TTC549 (cell line): ENCODE data around the gene BRSK1.

Experiments used
- FAIRE-seq: peaks from 2 replicates; lab custom pipeline; 2012; peaks lifted over from hg19 to GRCh38; lab: Jason Lieb, UNC

BRSK1 gene

DNA sequence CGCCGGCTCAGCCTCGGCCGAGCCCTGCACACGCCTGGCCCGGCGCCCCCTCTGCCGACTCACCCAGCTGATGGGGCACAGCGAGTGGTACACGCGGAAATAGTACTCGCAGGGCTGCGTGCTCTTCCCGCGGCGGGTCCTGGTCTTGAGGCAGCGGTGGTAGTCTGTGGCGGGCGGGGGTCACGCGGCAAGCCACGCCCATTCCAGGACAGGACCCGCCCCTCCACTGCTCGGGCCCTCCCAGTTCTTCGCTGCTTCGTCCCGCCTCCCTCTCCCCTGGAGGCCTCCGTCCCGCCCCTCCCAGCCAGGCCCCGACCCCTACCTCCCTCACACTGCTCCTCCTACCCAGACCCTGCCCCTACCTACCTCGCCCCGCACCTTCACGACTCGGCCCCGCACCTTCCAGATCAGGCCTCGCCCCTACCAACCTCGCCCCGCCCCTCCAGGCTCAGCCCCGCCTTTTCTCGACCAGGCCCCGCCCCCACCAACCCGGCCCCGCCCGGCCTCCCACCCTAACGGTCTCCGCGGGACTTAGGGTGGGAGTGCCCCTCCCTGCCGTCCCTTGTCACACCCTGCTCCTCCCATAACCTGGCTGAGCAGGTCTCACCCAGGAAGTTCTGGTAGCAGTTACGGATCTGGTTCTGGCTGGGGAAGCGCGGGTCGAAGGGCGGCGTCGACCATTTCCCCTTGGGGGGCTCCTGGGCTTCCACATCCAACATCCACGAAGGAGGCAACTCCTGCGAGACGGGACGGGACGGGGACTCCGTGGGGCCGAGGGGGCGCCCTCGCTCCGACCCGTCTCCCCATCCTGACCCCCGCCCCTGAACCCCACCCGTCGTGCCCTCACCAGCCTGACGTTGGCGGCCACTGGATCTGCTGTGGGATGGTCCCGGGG is 70.3 kb downstream of the BRSK1 start:
- no peak for FAIRE-seq

DNA sequence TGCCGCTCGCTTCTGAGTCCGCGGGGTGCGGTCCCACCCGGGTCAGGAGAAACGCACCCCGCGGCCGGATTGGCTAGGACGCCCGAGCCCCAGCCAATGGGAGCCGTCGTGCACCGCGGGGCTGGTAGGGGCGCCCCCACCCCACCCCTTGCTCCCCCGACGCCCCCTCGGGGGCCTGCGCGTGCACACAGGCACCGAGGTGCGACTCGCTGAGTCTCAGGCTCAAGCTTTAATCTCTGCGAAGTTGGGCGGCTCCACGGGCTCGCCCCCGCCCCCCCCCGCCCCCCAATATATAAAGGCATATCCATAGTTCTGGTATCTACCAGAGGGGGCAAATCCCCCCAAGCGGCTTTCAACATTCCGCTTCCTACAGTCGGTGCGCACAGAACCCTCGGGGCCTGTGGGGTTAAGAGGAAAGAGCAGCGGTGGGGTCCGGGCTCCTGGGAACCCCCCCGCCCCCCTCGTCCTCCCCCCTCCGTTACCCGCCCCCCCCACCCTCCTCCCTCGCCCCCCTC is 71.0 kb downstream of the BRSK1 start, which contains the start of gene COX6B2:
TSS of gene COX6B2 (minus strand) at position 22 of the 515 bp plus-strand sequence. CDS start 198 bp downstream, outside the sequence.
- no peak for FAIRE-seq

DNA sequence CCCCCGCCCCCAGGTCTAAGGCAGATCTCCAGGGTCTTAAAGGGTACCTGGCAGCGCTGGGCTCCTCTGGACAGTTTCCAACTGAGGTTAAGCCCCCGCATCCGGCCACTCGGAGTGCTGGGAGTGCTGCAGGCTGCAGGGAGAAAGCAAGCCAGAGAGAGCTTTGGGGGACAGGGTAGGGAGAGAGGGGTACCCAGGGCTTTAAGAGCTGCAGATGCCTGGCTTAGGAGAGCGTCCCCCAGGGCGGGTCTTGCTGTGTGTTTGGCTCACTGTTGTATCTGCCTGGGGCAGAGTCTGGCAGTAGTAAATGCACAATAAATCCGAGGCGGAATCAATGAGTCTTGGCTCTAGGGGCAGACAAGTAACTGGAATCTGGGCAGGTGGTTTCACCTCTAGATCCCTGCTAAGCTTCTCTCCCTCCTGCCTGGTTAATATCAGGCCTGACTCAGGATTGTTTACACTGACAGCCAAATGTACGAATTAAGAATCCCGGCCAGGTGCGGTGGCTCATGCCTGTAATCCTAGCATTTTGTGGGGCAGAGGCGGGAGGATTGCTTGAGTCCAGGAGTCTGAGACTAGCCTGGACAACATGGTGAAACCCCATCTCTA is 71.5 kb downstream of the BRSK1 start:
- FAIRE-seq: no peak

DNA sequence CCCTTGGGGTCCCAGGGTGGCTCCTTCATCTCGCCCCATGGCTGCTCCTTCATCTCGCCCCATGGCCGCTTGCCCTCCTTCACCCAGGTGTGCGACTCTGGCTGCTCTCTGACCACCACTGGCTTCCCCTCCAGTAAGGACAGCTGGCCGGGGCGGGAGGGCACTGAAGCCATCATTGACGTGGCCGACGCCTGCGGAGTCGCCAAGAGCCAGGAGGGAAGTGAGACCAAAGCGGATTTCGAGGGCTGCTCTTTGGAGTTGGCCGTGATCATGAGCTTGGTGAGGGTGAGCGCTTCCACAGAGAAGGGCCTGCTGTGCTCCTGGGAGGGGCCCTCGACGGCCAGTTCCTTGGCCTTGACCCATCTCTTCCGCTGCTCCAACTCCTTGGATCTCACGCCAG is 74.7 kb downstream of the BRSK1 start:
- no peak for FAIRE-seq

DNA sequence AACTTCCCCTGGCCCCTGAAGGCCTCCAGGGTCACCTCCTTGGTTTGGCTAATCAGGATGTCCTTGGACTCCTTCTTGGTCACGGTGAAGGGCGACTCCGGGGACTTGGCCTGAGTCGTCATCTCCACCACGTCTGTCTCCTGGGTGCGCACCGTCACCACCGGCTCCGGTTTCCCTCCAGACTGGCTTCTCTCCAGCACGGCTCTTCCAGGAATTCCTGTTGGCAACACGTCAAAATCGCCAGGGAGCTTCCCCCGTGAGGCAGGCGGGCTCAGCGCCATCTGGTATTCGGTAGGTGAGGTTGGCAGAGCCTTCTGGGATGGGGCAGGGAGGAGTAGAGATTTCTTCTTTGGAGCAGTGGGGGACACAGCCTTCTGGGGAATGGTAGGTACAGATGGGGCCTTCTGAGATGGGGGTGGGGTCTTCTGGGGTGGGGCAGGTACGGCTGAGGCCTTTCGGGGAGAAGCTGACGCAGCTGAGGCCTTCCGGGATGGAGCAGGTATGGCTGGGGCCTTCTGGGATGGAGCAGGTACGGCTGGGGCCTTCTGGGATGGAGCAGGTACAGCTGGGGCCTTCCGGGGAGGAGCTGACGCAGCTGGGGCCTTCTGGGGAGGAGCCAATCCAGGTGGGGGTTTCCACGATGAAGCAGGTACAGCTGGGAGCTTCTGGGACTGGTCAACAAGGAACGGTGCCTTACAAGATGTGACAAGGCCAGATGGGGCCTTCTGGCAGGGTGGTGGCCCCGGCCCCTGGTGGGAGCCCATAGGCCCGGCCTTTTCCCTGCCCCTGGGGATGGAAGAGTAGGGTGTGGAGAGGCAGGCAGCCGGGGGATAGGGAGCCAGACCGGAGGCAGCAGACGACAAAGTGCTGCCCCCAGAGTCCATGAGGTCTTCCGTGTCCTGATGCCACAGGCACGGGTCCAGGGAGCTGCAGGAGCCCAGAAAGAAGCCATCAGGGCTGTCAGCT is 75.4 kb downstream of the BRSK1 start:
- FAIRE-seq: no peak

DNA sequence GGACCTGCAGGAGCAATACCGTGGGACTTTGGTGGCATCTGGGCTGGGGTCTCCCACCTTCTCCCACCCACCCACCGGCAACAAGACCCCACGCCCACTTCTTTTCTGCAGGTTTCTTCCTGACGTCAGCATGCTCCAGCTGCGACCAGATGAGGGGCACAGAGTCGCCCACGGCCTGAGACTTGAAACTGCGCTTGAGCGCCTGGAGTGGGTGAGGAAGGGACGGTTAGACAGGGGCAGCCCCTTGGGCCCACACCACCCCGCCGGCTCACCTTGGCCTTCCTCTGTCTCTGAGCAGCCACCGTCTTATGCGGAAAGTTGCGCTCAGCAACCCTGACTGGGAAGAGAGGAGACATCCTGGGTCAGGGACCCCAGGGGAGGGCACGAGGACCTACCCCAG is 77.1 kb downstream of the BRSK1 start:
- FAIRE-seq: no peak
